Coronary artery (tissue), 2 donors: Measurements from ENCODE around the gene AFF2.
"Not testable (repeated sequence)": the region's sequence is repeated elsewhere in the genome, so short reads cannot be mapped to it uniquely, and the experiment has no call there.

Experiments
- DNase-seq: peaks from one replicate; pipeline ENCODE4 v3.0.0-alpha.2; 2017; ENCODE audit warnings: low spot score
- H3K27ac ChIP-seq, 2 donors: fragments of 200-600 bp; sonication (generic); one replicate each; pipeline ENCODE4 v1.5.1; 2016 to 2019
- H3K4me3 ChIP-seq: fragments of 200-600 bp; sonication (generic); 2 replicates; pipeline ENCODE4 v1.5.1; 2016; ENCODE audit warnings: mild to moderate bottlenecking, moderate library complexity
- CTCF ChIP-seq: fragments of 200-600 bp; sonication (generic); IDR thresholded peaks from one replicate; pipeline ENCODE4 v1.5.1; 2019; ENCODE audit warnings: antibody characterized with exemption

AFF2 gene

GRCh38 chrX:148903176-148903575 lies 402.8 kb downstream of the AFF2 start:
- Histone ChIP-seq H3K27ac (no peak overlapping the region), H3K4me3 (no peak overlapping the region)
- DNase-seq, result no peak
- no peak for TF ChIP-seq CTCF

- TF ChIP-seq CTCF, result no peak
- Histone ChIP-seq H3K4me3 (no peak overlapping the region), H3K27ac (no peak overlapping the region)
- no peak for DNase-seq
Measured at GRCh38 chrX:148904421-148905111, 404.1 kb downstream of the AFF2 start.

- Histone ChIP-seq H3K4me3 (no peak overlapping the region), H3K27ac (no peak overlapping the region)
- no peak for DNase-seq
- TF ChIP-seq CTCF, result no peak
Measured at GRCh38 chrX:148905400-148905799, 405.0 kb downstream of the AFF2 start.

- not testable (repeated sequence) for H3K4me3 ChIP-seq, H3K27ac ChIP-seq, DNase-seq
Measured at GRCh38 chrX:148906628-148907027, 406.2 kb downstream of the AFF2 start.

- no peak overlapping the region for H3K4me3 ChIP-seq
- H3K27ac ChIP-seq, result no peak overlapping the region
- no peak for DNase-seq
- TF ChIP-seq CTCF, result no peak
Measured at GRCh38 chrX:148909758-148910157, 409.3 kb downstream of the AFF2 start.

- Histone ChIP-seq H3K4me3 (no peak overlapping the region), H3K27ac (no peak overlapping the region)
- no peak for DNase-seq
- no peak for TF ChIP-seq CTCF
Measured at GRCh38 chrX:148913971-148914370, 413.6 kb downstream of the AFF2 start.

- H3K4me3 ChIP-seq, result no peak overlapping the region
- TF ChIP-seq CTCF, result no peak
- no peak for DNase-seq
- H3K27ac ChIP-seq, result no peak overlapping the region
Measured at GRCh38 chrX:148914783-148915182, 414.4 kb downstream of the AFF2 start.
